ENCODE results near the gene CBR3. TPM values are rescaled to one million over a fixed set of nuclear protein-coding genes. Genes with fewer than 3 reads are reported as not detected.

The CBR3 gene
- total RNA-seq, 2 experiments from 2014 or later: 9.5 to 9.7 TPM

DNA sequence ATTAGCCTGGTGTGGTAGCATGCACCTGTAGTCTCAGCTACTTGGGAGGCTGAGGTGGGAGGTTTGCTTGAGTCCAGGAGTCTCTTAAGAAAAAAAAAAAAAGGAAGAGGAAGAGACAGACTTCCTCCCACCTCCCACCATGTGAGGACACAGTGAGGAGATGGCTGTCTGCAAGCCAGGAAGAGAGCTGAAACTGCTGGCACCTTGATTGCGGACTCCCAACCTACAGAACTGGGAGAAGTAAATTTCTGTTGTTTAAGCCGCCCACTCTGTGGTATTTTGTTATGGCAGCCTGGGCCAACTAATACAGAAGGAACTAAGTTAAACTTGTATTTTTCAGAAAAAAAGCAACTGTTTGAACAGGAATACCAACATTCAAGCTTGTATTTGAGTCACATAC is 43.5 kb downstream of the CBR3 start:
- no peak for DNase-seq
- H3K36me3 Mint-ChIP-seq: peaks cover 8% of the 10 kb centered on the region

DNA sequence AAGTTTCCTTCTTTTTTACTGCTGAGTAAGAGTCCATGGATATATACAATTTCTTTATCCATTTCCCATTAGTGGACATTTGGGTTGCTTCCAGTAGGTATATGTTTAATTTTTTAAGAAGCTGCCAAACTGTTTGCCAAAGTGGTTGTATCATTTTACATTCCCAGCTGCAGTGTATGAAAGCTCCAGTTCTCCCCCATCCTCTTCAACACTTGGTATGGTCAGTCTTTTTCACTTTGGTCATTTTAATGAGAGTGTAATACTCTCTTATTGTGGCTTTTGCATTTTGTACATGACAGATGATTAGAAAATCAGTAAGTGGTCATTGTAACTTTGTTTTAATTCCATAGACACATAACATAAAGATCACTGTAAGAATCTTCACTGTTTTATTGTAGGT is 44.3 kb downstream of the CBR3 start:
- H3K36me3 Mint-ChIP-seq: peaks cover 5% of the 10 kb centered on the region
- H3K4me3 Mint-ChIP-seq: no peak overlapping the region
- H3K27ac Mint-ChIP-seq: no peak overlapping the region
- no peak for DNase-seq
- H3K27me3 Mint-ChIP-seq: no peaks in the 10 kb centered on the region
- no peaks in the 10 kb centered on the region for H3K9me3 Mint-ChIP-seq
- peaks cover 3% of the 10 kb centered on the region for H3K4me1 Mint-ChIP-seq

More for the DNA sequence above, 43.5 kb downstream of the CBR3 start:
- H3K9me3 Mint-ChIP-seq: no peaks in the 10 kb centered on the region
- H3K4me3 Mint-ChIP-seq: no peak overlapping the region
- no peaks in the 10 kb centered on the region for H3K27me3 Mint-ChIP-seq
- no peak overlapping the region for H3K27ac Mint-ChIP-seq
- H3K4me1 Mint-ChIP-seq: peaks cover 6% of the 10 kb centered on the region

DNA sequence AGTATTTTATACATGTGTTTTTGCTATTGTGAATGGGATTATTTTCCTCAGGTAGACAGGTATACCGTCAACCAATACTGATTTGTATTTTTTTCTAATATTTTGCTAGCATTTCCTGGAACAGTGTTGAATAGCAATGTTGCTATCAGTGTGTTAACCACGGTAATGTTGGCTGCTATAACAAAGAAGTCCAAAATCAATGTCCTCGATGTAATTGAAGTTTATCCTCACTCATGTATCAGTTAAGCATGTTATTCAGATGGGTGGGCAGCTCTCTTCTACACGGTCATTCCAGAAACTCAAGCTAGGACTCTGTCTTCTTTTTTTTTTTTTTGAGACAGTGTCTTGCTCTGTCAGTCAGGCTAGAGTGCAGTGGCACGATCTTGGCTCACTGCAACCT is 46.1 kb downstream of the CBR3 start:
- no peak overlapping the region for H3K4me3 Mint-ChIP-seq
- H3K36me3 Mint-ChIP-seq: peaks cover 3% of the 10 kb centered on the region
- no peaks in the 10 kb centered on the region for H3K27me3 Mint-ChIP-seq
- no peaks in the 10 kb centered on the region for H3K4me1 Mint-ChIP-seq
- H3K27ac Mint-ChIP-seq: no peak overlapping the region
- no peaks in the 10 kb centered on the region for H3K9me3 Mint-ChIP-seq
- DNase-seq: no peak

DNA sequence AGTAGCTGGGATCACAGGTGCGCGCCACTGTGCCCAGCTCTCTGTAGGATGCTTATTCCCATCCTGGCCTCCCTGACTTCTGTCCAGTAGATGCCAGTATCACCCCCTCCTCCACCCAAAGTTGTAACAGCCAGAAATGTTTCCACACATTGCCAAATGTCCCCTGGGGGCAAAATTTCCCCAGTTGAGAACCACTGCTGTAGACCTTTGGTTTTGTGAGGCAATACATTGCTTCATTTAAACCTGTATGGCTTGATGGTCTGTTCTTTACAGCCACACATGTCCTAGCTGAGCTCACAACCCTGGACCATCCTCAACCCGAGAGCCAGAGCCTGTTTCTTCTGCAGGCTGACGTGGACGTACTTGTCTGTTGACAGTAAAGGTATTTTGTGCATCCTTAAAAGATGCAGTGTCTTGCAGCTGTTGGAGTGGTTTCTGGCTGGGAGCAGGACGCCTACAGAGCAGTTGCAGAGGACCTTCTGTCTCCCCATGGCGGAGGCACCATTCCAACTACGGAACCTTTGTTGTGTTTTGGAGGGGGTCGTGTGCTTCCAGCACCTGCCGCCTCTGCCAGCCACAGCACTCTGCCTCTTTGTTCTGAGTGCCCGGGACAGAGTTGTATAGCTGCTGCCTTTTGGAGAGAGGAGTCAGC is 48.4 kb downstream of the CBR3 start:
- no peak overlapping the region for H3K27ac Mint-ChIP-seq
- H3K4me3 Mint-ChIP-seq: no peak overlapping the region
- H3K27me3 Mint-ChIP-seq: no peaks in the 10 kb centered on the region
- no peaks in the 10 kb centered on the region for H3K9me3 Mint-ChIP-seq
- H3K36me3 Mint-ChIP-seq: peaks cover 3% of the 10 kb centered on the region
- DNase-seq: no peak
- H3K4me1 Mint-ChIP-seq: no peaks in the 10 kb centered on the region

DNA sequence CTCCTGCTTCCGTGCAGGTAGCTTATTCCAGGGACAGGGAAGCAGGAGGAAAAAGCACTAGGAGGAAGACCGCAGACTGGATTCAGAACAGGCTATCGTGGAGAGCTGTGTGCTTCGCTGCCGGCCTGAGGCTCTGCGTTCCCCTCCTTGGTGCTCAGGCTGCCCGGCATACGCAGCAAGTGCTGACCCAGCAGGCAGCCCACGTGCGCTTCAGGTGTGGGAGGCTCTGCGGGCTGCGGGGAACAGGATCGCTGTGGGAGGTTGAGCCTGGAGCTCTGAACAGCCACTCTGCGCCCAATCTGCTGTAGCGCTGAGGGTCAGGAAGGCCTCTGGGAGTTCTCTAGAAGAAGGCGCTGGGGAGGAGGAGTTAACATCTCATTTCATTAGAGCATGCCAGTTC is 49.7 kb downstream of the CBR3 start:
- H3K27ac Mint-ChIP-seq: no peak overlapping the region
- no peaks in the 10 kb centered on the region for H3K9me3 Mint-ChIP-seq
- H3K27me3 Mint-ChIP-seq: no peaks in the 10 kb centered on the region
- peaks cover 2% of the 10 kb centered on the region for H3K4me1 Mint-ChIP-seq
- no peaks in the 10 kb centered on the region for H3K36me3 Mint-ChIP-seq
- H3K4me3 Mint-ChIP-seq: no peak overlapping the region
- DNase-seq: no peak

DNA sequence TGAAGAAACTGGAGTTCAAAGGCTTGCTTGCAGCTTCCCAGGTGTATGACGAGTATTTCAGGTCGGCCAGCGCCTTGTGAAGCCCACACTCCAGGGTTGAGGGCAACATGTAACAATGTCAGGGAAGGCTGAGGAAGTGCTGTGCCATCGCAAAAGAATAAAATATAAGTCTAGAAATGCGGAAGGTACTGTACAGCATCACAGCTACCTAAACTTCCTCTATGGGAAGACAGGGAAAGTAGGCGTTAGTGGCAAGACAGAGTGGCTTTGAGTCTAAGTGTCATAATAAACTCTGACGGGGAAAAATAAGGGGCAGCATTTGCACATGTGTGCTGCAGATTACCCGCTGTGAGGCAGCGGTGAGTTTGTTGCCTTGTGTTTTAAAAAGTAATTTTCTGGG is 50.6 kb downstream of the CBR3 start:
- Mint-ChIP-seq H3K27me3 (no peaks in the 10 kb centered on the region), H3K36me3 (no peaks in the 10 kb centered on the region), H3K4me3 (no peak overlapping the region), H3K27ac (no peak overlapping the region), H3K9me3 (no peaks in the 10 kb centered on the region), H3K4me1 (peaks cover 2% of the 10 kb centered on the region)
- no peak for DNase-seq

DNA sequence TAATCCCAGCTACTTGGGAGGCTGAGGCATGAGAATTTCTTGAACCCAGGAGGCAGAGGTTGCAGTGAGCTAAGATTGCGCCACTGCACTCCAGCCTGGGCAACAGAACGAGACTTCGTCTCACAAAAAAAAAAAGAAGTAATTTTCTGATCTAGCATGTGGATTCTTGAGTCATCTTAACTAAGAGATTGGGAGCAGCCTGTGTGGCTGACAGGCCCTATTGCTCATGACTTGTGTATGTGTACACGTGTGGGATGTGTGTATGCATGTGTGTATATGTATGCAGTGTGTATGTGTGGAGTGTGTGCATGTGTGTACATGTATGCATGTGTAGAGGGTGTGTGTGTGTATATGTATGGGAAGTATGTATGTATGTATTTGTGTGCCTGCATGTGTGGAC is 51.2 kb downstream of the CBR3 start:
- Mint-ChIP-seq H3K36me3 (no peaks in the 10 kb centered on the region), H3K27me3 (no peaks in the 10 kb centered on the region), H3K9me3 (no peaks in the 10 kb centered on the region), H3K4me1 (peaks cover 2% of the 10 kb centered on the region), H3K27ac (no peak overlapping the region), H3K4me3 (no peak overlapping the region)
- no peak for DNase-seq

DNA sequence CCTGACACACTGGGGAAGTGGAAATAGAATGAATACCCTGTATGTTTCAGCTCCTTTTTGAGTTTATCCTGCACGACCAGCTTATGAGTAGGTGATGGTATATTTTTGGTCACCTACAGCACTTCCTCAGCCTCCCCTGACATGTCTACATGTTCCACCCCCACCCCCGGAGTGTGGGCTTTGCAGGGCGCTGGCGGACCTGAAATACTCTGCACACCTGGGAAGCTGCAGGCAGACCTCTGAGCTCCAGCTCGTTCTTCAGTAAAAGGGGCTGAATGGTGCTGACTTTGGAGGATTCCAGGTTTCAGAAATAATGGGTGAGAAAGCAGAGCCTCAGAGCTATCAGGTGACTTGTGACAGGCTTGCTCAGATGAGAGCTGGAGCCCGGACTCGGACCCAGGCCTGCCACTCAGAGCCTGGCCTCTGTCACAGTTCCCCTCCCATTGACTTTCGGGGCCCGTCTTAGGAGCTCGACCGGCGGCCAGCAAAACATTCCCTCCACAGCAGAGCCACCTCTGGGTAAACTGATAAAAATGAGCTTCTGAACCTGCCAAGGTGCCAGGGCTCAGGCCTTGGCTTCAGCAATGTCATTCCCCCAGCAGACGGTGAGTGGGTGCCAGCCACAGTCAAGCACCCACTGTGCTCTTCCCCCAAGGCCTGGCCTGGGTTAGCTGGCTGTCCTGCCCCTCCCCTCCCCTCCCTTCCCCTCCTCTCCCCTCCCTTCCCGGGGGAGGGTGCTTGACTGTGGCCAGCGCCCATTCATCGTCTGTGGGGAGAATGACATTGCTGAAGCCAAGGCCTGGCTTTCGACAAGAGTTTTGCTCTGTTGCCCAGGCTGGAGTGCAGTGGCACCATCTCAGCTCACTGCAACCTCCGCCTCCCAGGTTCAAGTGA is 51.9 kb downstream of the CBR3 start:
- H3K4me1 Mint-ChIP-seq: peaks cover 2% of the 10 kb centered on the region
- H3K27ac Mint-ChIP-seq: no peak overlapping the region
- no peaks in the 10 kb centered on the region for H3K9me3 Mint-ChIP-seq
- H3K4me3 Mint-ChIP-seq: no peak overlapping the region
- no peaks in the 10 kb centered on the region for H3K27me3 Mint-ChIP-seq
- DNase-seq: no peak
- no peaks in the 10 kb centered on the region for H3K36me3 Mint-ChIP-seq

DNA sequence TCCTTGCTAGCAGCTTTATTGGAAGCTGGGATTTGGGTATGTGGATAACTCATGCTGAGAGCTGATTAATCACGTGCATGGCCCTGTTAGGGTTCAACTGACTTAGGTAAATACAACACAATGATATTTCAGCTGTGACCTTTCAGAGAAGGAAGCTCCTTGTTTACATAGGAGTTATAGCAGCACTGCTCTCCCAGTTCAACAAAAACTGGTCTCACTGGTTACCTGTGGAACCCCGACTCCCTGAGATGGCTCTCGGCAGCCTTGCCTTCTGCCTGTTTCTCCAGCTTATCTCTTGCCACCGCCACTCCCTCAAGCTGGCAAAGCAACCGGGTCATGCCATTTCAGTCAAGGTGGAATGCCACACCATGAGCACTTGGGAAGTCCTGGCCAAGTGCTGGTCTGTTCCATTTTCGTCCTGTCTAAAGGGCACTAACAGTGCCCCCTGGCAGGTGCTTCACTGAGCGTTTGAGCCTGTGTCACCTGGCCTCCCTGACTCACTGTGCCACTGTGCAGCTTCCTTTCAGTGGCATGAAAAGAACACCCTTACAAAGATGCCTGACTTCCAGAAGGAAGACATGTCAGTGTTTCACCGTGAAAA is 53.3 kb downstream of the CBR3 start:
- no peak overlapping the region for H3K4me3 Mint-ChIP-seq
- DNase-seq: no peak
- H3K4me1 Mint-ChIP-seq: peaks cover 2% of the 10 kb centered on the region
- H3K9me3 Mint-ChIP-seq: no peaks in the 10 kb centered on the region
- H3K36me3 Mint-ChIP-seq: no peaks in the 10 kb centered on the region
- H3K27ac Mint-ChIP-seq: no peak overlapping the region
- H3K27me3 Mint-ChIP-seq: no peaks in the 10 kb centered on the region

DNA sequence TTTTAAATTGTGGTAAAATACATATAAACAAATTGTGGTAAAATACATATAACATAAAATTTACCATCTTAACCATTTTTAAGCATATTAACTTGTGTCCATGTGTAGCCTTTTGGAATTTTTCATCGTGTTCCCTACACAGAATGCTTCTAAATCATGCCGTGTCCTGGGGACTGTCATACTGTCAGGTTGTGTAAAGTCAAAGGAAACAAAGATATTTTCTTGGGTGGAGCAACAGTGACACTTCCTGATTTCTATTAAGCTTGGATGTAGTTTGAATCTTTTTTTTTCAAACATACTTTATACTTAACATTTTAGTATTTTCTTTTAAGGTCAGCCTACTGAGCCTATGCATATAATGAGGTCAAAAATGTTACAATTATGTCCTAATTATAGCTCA is 54.1 kb downstream of the CBR3 start:
- Mint-ChIP-seq H3K27ac (no peak overlapping the region), H3K27me3 (no peaks in the 10 kb centered on the region), H3K9me3 (no peaks in the 10 kb centered on the region), H3K4me3 (no peak overlapping the region), H3K4me1 (peaks cover 2% of the 10 kb centered on the region), H3K36me3 (no peaks in the 10 kb centered on the region)
- DNase-seq: no peak

DNA sequence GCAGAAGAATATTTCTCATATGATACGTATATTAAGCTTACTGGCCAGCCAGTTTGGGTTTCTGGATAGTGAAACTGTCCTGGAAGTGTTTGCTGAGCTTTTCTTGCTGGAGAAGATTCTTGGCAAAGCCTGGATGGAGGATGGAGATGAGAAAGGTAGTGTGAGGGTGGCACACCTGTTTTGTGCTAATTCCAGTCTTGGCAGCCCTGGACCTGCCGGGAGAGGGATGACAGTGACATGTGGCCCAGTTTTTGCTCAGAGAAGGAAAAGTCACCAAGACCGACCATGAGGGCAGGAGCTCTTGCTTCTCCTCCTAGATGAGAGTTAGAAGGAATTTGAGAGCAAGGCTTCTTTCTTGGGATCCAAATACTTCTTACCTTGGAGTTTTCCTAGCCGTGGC is 55.9 kb downstream of the CBR3 start:
- H3K27me3 Mint-ChIP-seq: no peaks in the 10 kb centered on the region

DNA sequence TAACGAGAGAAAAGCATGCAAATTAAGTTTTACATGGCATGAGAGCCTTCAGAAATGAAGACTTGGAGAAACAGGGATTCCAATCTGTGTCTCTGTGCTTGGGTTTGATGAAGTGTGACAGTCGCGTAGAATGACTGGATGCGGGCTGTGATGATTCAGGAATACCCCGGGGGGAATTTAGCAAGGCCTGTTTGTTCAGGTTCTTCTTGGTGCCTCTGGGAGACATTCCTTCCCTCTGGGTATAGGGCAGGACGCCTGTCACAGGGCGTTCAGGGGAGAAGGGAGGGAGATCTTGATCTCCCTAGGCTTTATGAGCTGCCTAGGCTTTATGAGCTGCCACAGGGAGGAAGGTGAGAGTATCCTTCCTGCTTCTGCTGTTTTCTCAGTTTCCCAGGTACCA is 58.3 kb downstream of the CBR3 start:
- Mint-ChIP-seq H3K4me1 (peaks cover 2% of the 10 kb centered on the region), H3K36me3 (no peaks in the 10 kb centered on the region), H3K27me3 (no peaks in the 10 kb centered on the region), H3K9me3 (no peaks in the 10 kb centered on the region), H3K27ac (no peak overlapping the region), H3K4me3 (no peak overlapping the region)
- no peak for DNase-seq

More for the DNA sequence above, 55.9 kb downstream of the CBR3 start:
- Mint-ChIP-seq H3K4me3 (no peak overlapping the region), H3K9me3 (no peaks in the 10 kb centered on the region), H3K27ac (no peak overlapping the region), H3K4me1 (peaks cover 2% of the 10 kb centered on the region), H3K36me3 (no peaks in the 10 kb centered on the region)
- no peak for DNase-seq

DNA sequence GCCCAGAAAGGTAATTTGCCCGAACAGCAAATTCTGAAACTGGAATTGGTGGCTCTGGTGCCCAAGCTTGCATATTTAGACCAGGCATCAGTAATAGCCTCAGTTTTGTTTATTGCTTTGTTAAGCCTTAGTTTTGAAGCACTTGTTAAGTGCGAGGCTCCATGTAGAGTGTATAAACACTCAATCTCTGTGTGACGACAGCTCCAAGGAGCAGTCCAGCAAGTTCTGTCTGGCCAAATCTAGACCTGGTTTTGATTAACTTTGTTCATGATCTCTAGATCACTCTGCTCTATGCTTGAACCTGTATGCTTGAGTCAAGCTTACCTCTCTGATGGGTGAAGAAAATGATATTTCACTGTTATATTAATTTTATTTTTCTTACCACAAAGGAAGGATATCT is 59.1 kb downstream of the CBR3 start:
- Mint-ChIP-seq H3K4me1 (no peaks in the 10 kb centered on the region), H3K27ac (no peak overlapping the region), H3K36me3 (no peaks in the 10 kb centered on the region), H3K27me3 (no peaks in the 10 kb centered on the region), H3K4me3 (no peak overlapping the region), H3K9me3 (no peaks in the 10 kb centered on the region)
- DNase-seq: no peak

DNA sequence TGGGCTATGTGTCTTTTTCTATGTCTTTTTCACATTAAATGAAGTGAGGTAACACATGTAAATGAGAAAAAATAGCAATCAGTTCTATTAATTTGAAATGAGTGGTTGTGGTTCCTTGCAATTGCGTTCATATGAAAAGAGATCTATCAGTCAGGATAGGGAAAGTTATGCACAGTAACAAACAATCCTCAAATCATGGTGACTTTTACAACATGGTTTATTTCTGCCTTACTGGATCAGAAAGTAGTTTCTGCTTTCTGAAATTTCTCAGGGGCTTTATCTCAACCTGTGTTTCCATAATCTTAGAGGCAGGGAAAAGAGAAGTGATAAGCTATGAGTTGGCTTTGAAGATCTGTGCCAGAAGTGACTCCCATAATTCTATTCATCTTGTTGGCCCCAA is 60.7 kb downstream of the CBR3 start:
- H3K27me3 Mint-ChIP-seq: no peaks in the 10 kb centered on the region
- H3K4me3 Mint-ChIP-seq: no peak overlapping the region
- H3K27ac Mint-ChIP-seq: no peak overlapping the region
- DNase-seq: no peak
- peaks cover 5% of the 10 kb centered on the region for H3K36me3 Mint-ChIP-seq
- no peaks in the 10 kb centered on the region for H3K4me1 Mint-ChIP-seq
- H3K9me3 Mint-ChIP-seq: no peaks in the 10 kb centered on the region
